Measurements from ENCODE around the gene RPL15.

GRCh38 chr3:23885210-23885609, 31.7 kb upstream of the RPL15 start:
- TF ChIP-seq CTCF (IDR thresholded peaks at IDR 0.05; ENCODE audit: insufficient read depth, low read length): no peak
- no peak for TF ChIP-seq POLR2AphosphoS5 (IDR thresholded peaks at IDR 0.05; ENCODE audit: low read depth)
- no peak for TF ChIP-seq GABPA (IDR thresholded peaks at IDR 0.05; ENCODE audit: low read depth)
- TF ChIP-seq REST (IDR thresholded peaks at IDR 0.05; ENCODE audit: insufficient replicate concordance, low read depth): no peak
- no peak for TF ChIP-seq SPI1 (IDR thresholded peaks at IDR 0.05; ENCODE audit: borderline replicate concordance, low read depth)

All from HL-60 (cell line).